Hepatic stellate cell (primary cell): ENCODE data around the gene EXOG.

Experiments
- DNase-seq: peaks from one replicate; pipeline ENCODE4 v3.0.0; 2011; ENCODE audit warnings: low spot score

Gene EXOG, protein sequence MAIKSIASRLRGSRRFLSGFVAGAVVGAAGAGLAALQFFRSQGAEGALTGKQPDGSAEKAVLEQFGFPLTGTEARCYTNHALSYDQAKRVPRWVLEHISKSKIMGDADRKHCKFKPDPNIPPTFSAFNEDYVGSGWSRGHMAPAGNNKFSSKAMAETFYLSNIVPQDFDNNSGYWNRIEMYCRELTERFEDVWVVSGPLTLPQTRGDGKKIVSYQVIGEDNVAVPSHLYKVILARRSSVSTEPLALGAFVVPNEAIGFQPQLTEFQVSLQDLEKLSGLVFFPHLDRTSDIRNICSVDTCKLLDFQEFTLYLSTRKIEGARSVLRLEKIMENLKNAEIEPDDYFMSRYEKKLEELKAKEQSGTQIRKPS

DNA sequence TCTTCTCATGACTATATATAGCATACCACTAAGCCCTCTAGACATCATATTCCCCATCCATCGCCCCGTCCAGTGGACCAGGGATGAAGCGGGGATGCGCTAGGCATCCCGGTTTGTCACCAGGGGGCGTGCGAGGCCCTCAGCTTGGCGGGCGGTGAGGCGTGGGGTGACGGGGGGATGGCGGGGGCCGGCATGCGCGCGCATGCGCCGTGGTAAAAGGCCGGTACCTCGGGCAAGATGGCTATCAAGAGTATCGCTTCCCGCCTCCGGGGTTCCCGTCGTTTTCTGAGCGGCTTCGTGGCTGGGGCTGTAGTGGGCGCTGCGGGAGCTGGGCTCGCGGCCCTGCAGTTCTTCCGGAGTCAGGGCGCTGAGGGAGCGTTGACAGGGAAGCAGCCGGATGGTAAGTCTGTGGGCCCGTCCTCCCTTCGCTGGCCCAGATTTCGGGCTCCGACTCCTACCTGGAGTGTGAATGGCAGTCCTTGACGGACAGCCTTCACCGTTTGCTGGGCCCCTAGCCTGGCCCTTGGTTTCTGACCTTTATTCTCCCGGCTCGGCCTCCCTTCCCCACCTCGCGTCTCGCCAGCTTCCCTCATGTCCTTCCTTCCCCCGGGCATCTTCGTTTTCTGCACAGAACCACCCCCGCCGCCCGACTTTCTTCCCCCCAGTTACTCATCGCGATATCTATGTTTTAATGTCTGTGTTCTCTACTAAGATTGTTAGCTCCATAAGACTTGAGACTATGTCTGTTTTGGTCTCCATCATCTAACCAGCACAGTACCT is at the start of gene EXOG:
EXOG (plus strand) TSS at position 210 of the 780 bp plus-strand sequence; CDS start at position 238, 28 bp downstream.
- peak; percentile 98 for DNase-seq

DNA sequence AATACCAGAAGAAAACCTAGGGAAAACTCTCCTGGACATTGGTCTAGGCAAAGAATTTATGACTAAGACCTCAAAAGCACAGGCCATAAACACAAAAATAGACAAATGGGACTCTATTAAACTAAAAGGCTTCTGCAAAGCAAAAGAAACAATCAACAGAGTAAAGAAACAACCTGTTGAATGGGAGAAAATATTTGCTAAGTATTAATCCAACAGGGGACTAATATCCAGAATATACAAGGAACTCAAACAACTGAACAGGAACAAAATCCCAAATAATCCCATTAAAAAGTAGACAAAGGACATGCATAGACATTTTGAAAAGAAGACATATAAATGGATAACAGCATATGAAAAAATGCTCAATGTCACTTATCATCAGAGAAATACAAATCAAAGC is 49.3 kb upstream of the EXOG start:
- DNase-seq, result no peak

DNA sequence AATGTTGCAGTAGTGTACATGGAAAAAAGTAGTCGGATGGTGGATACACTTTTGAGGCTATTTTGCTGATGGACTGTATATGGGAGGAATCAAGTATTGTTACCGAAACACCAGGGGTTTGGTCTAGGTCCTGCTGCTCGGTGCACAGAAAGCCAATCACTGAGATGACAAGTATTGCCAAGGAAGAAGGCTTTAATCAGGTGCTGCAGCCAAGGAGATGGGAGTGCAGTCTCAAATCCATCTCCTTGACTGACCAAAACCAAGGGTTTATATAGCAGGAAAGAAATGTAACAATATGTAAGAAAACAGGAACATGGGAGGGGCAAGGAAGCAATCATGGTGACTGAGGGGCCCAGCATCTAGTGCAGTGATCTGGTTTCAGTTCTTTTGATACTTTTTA is 45.3 kb upstream of the EXOG start:
- no peak for DNase-seq

DNA sequence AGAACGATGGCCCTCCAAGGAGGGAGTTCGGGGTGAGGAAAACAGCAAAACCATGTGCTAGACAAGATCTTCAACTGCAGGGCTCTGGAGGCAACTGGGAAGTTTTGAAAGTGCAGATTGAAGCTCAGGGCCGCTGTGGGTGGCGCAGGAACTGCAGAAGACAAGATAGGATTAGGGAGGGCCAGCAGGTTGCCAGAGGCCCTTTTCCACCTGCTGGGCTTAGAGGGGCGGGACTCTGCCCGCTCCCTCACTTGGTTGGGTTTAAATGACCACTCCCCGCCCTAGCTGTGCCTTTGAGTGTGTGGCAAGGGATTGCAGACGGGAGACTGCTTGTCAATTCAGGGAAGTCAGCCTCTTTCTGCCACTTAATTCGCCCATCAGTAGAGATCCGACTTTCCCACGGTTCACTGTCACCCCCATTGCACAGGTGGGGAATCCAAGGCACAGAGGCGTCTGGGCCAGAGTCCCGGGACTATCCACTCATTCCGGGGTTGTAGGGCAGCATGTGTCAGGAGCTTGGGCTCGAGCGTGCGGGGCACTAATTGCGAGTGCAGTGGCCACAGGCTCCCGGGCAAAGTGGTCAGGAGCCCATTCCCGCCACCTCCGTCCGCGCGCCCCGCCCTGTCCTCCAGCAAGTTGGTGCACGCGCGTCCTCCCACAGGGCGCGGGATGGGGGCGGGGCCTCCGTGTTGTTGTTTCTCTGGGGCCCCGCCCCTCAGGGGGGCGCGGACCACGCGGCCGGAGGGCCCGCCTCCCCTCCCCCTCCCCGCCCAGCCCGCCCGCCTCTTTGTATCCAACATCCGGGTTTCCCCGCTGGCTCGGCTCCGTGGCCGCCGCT is 42.8 kb upstream of the EXOG start, which contains the start of gene ACVR2B:
ACVR2B (plus strand) TSS at position 816 of the 838 bp plus-strand sequence. CDS start 433 bp downstream, outside the sequence.
- DNase-seq, result peak; percentile 83

DNA sequence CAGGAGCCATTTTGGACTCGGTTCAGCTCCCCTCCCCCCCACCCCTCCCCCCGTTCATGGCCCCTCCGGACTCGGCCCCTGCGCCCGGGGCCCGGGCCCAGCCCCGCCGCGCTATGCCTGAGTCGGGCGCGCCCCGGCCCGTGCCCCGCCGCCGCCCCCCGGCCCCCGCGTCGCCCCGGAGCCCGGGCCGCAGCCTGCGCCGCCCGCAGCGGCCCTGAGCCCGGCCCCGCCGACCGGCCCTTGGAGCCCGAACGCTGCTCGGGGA is 42.3 kb upstream of the EXOG start:
- no peak for DNase-seq

DNA sequence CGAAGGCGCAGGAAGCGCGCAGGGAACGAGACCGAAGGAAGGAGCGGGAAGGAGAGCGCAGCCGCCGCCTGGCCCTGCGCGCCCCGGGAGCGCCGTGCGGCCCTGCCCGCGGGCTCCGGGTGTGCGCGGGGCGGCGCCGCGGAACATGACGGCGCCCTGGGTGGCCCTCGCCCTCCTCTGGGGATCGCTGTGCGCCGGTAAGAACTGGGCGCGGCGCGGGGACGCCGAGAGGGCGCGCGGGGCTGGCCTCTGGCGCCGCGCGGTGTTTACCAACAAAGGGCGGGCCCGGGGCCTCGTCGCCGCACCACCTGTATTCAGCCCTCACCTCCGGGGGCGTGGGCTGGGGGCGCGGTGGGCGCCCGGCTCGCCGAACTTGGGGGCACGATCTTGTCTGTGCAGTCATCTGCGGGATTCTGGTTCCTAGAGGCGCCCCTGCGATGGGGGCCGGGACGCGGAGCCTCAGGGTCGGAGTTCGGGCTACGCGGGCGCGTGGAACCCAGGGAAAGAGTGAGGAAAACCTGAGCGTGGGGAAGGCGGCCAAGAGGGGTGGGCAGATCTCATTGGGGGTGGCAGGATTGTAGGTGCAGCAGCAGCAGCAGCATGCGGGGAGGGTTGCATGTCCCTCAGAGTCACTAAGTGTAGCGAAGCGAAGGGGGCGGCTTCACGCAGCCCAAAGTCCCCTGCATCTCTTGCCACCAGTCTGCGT is 41.8 kb upstream of the EXOG start:
- DNase-seq, result peak; percentile 55

DNA sequence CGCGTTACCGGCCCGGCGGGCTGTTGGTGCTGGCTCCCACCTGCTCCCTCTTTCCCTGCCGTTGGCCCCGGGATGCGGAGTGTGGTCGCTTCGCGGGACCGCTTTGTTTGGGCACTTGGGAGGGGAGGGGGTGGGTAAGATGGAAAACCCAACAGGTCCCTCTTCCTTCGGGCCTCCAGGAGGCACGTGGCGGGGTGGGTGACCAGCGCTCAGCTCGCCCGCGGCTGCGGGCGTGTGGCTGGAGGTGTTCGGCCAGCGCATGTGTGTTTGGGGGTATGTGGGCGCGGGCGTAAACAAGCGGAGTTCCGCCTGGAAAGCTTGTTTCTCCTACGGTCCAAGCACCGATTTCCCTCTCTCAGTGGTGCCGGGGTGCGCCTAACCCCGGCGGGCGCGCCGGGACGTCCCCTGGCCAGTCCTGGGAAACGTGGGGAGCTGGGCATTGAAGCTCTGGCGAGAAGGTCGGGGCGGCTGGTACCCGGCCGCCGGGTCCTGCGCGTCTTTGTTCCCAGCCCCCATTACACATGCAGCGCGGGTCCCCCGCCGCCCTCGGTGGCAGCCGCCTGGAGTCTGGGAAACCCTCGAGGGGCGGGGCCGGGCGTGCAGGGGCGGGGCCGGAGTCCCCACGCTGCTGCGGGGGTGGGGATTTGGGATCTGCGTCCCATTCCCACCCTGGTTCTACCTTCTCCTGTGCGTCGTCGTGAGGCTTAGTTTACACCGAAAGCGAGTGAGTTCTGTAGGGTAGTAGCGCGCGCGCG is 41.1 kb upstream of the EXOG start:
- peak; percentile 61 for DNase-seq

DNA sequence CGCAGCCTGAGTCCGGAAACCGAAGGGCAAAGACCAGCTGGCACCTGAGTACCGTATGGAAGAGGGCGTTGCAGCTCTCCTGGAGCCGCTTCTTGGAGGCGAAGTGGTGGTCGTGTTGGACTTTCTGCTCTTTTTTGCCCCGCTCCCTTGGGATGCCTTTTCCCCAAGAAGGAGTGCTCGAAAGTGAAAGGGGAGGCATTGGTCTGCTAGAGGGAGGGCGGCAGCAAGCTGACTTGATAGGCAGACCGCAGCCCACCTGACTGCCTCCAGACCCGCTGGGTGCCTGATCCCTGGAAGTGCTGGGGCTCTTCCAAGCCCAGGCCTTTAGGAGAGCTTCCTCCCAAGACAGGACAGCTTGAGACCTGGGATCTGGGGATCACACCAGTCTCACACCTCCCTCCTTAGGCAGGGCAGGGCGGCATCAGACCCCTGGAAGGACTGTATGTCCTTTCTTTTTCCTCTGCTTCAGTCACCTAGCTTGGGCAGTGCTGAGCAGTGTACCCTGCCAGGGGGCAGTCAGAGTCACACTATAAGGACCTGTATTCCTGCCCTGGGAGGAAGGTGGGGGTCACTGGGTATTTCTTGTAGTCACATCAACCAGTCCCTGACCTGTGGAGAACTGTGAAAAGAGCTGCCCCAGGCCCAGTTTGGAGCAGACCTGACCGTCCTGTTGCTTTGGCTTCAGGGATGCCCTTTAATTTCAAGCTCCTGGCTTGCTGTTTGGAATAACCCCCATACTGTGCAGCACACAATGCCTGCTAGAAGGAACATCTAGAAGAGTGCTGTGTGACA is 40.3 kb upstream of the EXOG start:
- DNase-seq, result no peak

DNA sequence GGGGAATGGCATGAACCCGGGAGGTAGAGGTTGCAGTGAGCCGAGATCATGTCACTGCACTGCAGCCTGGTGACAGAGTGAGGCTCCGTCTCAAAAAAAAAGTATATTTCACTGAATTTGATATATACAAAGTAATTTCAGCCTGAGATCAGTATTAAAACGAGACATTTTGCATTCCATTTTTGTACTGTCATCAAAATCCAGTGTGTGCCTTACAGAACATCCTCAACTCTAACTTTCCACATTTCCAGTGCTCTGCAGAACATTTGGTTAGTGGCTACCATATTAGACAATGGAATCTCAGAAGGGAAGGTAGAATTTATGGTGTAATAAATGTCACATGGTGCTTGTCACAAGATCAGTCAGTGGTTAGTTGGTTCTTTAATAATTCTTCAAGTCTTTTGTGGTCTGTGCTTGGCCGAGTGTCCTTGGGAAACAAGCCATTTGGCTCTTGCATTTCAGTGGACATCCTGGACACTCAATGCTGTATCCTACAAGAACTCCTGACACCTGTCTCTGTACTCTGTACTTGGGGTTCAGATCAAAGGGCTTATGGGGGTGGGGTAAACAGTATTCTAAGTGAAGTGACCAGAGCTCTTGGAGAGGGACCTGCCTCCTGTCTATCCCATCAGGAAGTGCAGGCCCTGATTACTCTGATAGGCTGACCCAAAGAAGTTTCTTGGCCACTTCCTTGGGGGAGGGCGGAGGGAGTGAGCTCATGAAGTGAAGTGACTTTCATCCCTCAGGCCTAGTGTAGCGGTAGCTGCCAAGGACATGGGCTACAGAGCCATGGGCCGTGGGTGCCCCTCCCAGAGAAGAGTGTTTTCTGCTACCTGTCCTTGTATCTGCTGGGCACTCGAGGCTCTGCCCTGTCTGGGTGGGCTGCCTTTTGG is 38.8 kb upstream of the EXOG start:
- no peak for DNase-seq

DNA sequence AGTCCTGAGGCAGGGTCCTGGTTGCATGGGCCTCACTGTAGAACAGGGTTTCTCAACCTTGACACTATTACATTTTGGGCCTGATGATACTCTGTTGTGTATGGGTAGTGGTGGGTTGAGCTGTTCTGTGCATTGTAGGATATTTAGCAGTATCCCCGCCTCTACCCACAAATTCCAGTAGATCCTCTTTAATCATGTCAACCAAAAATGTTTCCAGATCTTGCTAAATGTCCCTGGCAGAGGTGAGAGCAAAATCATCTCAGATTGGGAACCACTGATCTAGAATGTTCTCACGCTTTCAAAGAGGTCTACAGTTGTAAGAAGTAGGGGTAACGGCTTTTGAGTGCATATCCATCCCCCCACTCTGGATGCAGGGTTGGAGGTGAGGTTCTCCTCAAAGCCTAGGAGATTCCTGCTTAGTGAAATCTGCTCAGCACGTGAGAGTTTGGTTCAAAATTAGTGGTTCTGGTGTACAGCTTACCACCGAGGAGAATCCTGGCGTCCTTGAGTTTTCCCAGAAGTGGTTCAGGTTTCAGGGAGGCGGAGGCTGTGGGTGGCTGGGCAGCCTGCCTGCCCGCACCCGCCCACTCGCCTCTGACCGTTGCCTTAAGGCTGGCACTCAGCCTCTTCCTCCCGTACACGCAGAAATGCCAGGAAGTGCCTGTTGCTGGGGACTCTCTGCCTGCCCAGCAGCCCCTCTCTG is 37.2 kb upstream of the EXOG start:
- DNase-seq, result no peak

DNA sequence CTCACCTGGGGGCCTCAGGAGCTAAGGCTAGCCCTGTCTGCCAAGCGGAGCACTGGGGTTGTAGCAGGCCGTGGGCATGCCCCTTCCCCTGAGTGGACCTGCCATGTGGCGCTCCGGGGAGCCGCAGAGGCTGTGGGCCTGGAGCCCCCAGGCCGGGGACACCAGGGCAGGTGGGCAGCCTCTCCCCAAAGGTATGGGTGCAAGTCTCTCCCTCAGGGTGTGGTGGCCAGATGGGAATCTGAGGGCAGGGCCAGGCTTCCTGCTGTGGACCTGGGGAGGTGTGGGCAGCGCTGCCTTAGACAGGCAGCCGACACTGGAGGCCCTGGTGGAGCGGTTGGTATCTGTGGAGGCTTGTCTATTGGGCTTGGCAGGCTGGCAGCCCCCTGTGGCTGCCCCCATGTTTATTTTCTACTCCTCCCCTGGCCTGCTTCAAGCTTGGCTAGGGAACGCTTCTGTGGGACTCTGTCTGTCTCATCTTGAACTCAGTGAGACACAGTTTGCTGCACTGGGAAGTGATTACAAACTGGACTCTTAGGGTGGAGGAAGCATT is 36.6 kb upstream of the EXOG start:
- DNase-seq, result no peak

DNA sequence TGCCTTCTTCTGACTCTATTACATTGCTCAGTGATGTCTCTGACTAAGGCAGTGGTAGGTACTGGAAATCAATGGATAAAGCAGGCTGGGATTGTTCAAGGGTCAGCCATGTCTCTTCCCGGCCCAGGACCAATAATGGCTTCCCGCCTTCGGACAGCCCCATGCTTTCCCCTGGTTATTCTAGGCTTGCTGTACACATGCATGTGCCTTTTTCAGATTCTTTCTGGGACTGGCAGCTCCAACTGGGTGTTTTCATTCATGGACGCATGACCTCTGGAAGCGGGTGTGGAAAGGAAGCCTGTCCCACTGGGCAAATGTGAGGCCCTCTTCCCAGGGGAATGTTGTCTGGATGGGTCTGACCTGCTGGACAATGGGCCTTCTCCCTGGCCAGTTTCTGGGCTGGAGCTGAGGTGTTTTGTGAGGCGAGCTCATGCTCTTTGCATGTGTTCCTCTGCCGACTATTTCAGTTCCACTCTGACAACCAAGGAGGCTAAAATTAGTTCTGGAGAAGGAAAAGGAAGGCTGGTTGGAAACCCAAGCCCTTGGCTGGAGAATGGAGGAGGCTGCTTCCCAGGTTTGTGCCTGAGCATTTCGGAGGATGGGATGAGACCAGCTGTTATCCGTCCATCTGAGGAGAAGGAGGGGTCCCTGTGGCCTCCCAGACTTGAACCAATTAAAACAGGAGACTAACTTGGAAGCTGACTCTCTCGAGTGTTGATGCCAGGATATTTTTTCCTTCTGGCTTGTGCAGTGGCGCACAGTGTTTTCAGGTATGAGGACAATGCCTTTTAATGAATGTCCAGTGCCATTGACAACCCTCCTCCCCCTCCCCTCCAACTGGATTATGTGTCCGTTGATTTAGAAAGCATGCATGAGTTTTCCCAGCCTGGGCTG is 35.5 kb upstream of the EXOG start:
- DNase-seq, result no peak

DNA sequence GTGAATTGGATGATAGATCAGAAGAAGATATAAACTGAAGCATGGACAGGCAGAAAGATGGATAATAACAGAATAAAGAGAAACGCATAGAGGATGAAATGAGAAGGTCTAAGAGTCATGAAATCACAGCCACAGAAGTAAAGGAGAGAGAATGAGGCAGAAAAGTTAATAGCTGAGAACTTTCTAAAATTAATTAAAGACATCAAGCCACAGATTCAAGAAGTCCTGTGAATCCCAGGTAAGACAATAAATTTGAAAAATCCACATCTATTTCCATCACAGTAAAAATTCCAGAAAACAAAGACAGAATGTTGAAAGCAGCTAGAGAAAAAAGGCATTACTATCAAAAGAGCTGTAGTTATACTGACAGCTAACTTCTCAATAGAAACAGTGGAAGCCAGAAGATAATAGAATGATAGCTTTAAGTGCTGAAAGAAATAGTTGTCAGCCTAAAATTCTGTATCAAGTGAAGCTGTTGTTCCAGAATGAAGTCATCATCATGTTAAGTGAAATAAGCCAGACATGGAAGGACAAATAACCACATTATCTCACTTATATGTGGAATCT is 30.5 kb upstream of the EXOG start:
- DNase-seq, result no peak

DNA sequence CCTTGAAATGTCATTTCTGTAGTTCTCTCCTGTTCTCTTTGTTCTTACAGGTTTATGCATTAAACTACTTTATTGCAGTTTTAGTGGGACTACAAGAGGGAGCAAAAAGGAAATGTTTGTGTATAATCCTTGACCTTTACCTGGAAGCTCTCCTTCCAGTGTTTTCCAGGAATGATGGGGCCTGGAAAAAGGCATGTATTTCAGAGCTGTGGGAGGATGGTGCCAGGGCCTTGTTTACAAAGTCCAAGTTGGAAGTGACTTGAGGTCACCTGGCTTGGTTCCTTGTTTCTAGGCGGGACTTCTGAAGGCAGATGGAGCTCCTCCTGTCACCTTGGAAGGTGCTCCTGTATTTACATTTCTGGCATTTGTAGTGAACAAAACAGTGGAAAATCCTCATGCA is 27.4 kb upstream of the EXOG start:
- DNase-seq, result no peak

DNA sequence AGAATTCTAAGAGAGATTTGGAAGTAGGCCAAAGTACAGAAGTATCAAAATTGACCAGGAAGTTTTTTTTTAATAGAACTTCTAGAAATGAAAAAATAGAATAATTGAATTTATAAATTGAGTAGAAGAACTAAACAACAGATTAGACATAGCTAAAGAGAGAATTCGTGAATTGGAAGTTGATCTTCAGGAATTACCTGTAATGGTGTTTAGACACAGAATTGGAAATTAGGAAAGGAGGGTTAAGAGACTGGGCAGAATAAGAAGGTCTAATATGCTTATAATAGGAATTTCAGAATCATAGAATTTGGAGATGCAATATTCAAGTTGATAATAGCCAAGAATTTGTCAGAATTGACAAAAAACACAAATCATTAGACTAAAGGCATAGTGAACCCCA is 26.3 kb upstream of the EXOG start:
- no peak for DNase-seq

DNA sequence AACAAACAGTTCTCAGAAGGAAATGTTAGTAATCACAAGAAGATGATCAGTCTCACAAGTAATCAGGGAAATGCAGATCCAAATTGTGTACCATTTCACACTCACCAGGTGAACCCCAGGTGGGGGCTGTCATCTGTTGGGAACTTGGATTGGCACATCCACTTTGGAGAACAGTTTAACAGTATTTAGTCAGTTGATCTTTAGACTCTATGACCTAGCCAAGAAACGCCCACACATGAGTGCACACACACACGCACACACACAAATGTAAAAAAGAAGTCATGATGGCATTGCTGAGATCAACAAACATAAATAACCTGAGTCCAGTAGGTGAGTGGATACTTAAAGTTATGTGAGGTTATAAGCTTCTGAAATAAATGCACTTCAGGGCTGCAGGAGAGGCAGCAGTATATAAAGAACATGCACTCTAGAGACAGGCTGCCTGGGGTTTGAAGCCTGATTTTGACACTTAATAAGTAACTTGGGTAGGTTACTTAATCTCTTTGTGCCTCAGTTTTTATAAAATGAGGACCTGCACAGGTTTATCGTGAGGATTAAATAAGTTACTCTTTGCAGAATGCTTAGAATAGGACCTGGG is 24.8 kb upstream of the EXOG start:
- DNase-seq, result no peak

DNA sequence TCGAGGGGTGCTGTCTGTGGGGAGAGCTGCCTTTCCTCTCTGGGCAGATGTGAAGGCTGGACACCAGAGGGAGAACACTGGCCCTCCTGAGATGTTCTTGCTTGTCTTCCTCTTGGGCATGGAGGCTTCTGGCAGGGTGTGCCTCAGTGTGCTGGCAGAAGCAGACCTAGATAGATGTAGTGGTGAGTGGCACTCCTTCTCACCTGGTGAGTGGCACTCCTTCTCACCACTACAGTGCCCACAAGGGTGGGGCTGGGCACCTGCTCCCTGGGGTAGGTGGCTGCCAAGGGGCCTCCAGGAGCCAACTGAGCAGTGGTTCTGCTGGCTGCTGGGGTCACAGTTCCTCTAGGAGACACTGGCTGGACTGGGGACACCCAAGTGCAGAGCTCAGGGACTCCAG is 23.8 kb upstream of the EXOG start:
- no peak for DNase-seq
